Parathyroid adenoma (tissue), 2 donors: ENCODE measurements around the gene SLC7A8.

ENCODE experiments used
- H2AFZ ChIP-seq: fragments of 300-600 bp; sonication (generic); one replicate; pipeline ENCODE4 v1.7.0; 2017; ENCODE audit warnings: antibody characterized with exemption, mild to moderate bottlenecking
- H3K27ac ChIP-seq: fragments of 300-600 bp; sonication (generic); one replicate; pipeline ENCODE4 v1.7.0; 2017
- H3K27me3 ChIP-seq: fragments of 300-600 bp; sonication (generic); one replicate; pipeline ENCODE4 v1.7.0; 2017; ENCODE audit warnings: low read length; ENCODE audit not compliant: control insufficient read depth, insufficient read depth
- H3K36me3 ChIP-seq: fragments of 300-600 bp; sonication (generic); one replicate; pipeline ENCODE4 v1.7.0; 2017; ENCODE audit warnings: low read length; ENCODE audit not compliant: control insufficient read depth, insufficient read depth
- H3K4me1 ChIP-seq: fragments of 300-600 bp; sonication (generic); one replicate; pipeline ENCODE4 v1.7.0; 2017; ENCODE audit warnings: control low read depth
- H3K4me2 ChIP-seq: fragments of 300-600 bp; sonication (generic); one replicate; pipeline ENCODE4 v1.7.0; 2017; ENCODE audit warnings: low read length
- H3K4me3 ChIP-seq: fragments of 300-600 bp; sonication (generic); one replicate; pipeline ENCODE4 v1.7.0; 2017; ENCODE audit warnings: low read depth, low read length
- H3K79me2 ChIP-seq: fragments of 300-600 bp; sonication (generic); one replicate; pipeline ENCODE4 v1.7.0; 2017; ENCODE audit warnings: control low read depth
- H3K9ac ChIP-seq: fragments of 300-600 bp; sonication (generic); one replicate; pipeline ENCODE4 v1.7.0; 2017; ENCODE audit warnings: mild to moderate bottlenecking
- H3K9me3 ChIP-seq: fragments of 300-600 bp; sonication (generic); one replicate; pipeline ENCODE4 v1.7.0; 2017; ENCODE audit warnings: low read length; ENCODE audit not compliant: control insufficient read depth
- CTCF ChIP-seq: fragments of 300-600 bp; sonication (generic); IDR thresholded peaks from one replicate; pipeline ENCODE4 v1.7.0; 2017; ENCODE audit warnings: antibody characterized with exemption, mild to moderate bottlenecking
- donor health status: primary hyperparathyroidism.

The SLC7A8 gene

GRCh38 chr14:23177181-23177580 lies 6.3 kb downstream of the SLC7A8 start:
- Histone ChIP-seq H3K27me3 (no peaks in the 10 kb centered on the region), H3K4me3 (no peak overlapping the region), H3K79me2 (peaks cover 58% of the 10 kb centered on the region), H3K9ac (no peak overlapping the region), H3K4me1 (peaks cover 33% of the 10 kb centered on the region), H3K36me3 (no peaks in the 10 kb centered on the region), H3K4me2 (no peak overlapping the region), H2AFZ (no peak overlapping the region), H3K27ac (peak overlapping the region; percentile 73), H3K9me3 (no peaks in the 10 kb centered on the region)
- TF ChIP-seq CTCF, result no peak

GRCh38 chr14:23175823-23176222 lies 7.6 kb downstream of the SLC7A8 start:
- no peak overlapping the region for H3K4me2 ChIP-seq
- H3K4me1 ChIP-seq, result peaks cover 45% of the 10 kb centered on the region
- no peaks in the 10 kb centered on the region for H3K9me3 ChIP-seq
- peaks cover 59% of the 10 kb centered on the region for H3K79me2 ChIP-seq
- H3K27me3 ChIP-seq, result no peaks in the 10 kb centered on the region
- H2AFZ ChIP-seq, result no peak overlapping the region
- peak overlapping the region; percentile 73 for H3K27ac ChIP-seq
- no peak overlapping the region for H3K4me3 ChIP-seq
- no peak for TF ChIP-seq CTCF
- H3K36me3 ChIP-seq, result no peaks in the 10 kb centered on the region
- H3K9ac ChIP-seq, result no peak overlapping the region

GRCh38 chr14:23174296-23175184 lies 8.9 kb downstream of the SLC7A8 start:
- no peak overlapping the region for H3K9ac ChIP-seq
- H3K9me3 ChIP-seq, result no peaks in the 10 kb centered on the region
- peak overlapping the region; percentile 73 for H3K27ac ChIP-seq
- H3K27me3 ChIP-seq, result no peaks in the 10 kb centered on the region
- no peaks in the 10 kb centered on the region for H3K36me3 ChIP-seq
- no peak overlapping the region for H2AFZ ChIP-seq
- peaks cover 47% of the 10 kb centered on the region for H3K4me1 ChIP-seq
- TF ChIP-seq CTCF, result no peak
- no peak overlapping the region for H3K4me3 ChIP-seq
- H3K4me2 ChIP-seq, result peak overlapping the region; percentile 28
- peaks cover 56% of the 10 kb centered on the region for H3K79me2 ChIP-seq

GRCh38 chr14:23173796-23174195 lies 9.7 kb downstream of the SLC7A8 start:
- H3K27ac ChIP-seq, result peak overlapping the region; percentile 73

More at GRCh38 chr14:23173796-23174195, 9.7 kb downstream of the SLC7A8 start:
- peaks cover 53% of the 10 kb centered on the region for H3K79me2 ChIP-seq
- H3K9me3 ChIP-seq, result no peaks in the 10 kb centered on the region
- H3K4me3 ChIP-seq, result no peak overlapping the region
- H3K27me3 ChIP-seq, result no peaks in the 10 kb centered on the region
- H3K36me3 ChIP-seq, result no peaks in the 10 kb centered on the region
- no peak for TF ChIP-seq CTCF
- no peak overlapping the region for H2AFZ ChIP-seq
- H3K9ac ChIP-seq, result no peak overlapping the region
- peak overlapping the region; percentile 28 for H3K4me2 ChIP-seq
- peaks cover 43% of the 10 kb centered on the region for H3K4me1 ChIP-seq
